ACC112 (cell line): ENCODE results near the gene PIGU.
"Not testable (repeated sequence)": the region's sequence is repeated elsewhere in the genome, so short reads cannot be mapped to it uniquely, and the experiment has no call there.

ENCODE experiments used
- H2AFZ ChIP-seq: fragments of 200-600 bp; sonication (generic); one replicate; pipeline ENCODE4 v1.6.0; 2017; ENCODE audit warnings: antibody characterized with exemption, low read length; ENCODE audit not compliant: unreplicated experiment
- H3K27ac ChIP-seq: fragments of 200-600 bp; sonication (generic); 2 replicates; pipeline ENCODE4 v1.5.1; 2014; ENCODE audit warnings: low read depth, mild to moderate bottlenecking, antibody characterized with exemption, low read length, moderate library complexity
- H3K27me3 ChIP-seq: fragments of 200-600 bp; sonication (generic); 2 replicates; pipeline ENCODE4 v1.6.1; 2014; ENCODE audit warnings: mild to moderate bottlenecking, antibody characterized with exemption, low read length, moderate library complexity, mixed read lengths; ENCODE audit not compliant: insufficient read depth
- H3K36me3 ChIP-seq: fragments of 200-600 bp; sonication (generic); 2 replicates; pipeline ENCODE4 v1.6.1; 2016; ENCODE audit warnings: mild to moderate bottlenecking, antibody characterized with exemption, low read length, moderate library complexity, mixed read lengths; ENCODE audit not compliant: insufficient read depth
- H3K4me1 ChIP-seq: fragments of 200-600 bp; sonication (generic); one replicate; pipeline ENCODE4 v1.6.1; 2016; ENCODE audit warnings: low read length, mixed read lengths; ENCODE audit not compliant: insufficient read depth, unreplicated experiment, control insufficient read depth
- H3K4me3 ChIP-seq: fragments of 200-600 bp; sonication (generic); 2 replicates; pipeline ENCODE4 v1.5.1; 2014; ENCODE audit warnings: mild to moderate bottlenecking, low read depth, low read length
- H3K79me2 ChIP-seq: fragments of 200-600 bp; sonication (generic); one replicate; pipeline ENCODE4 v1.6.0; 2016; ENCODE audit warnings: low read length; ENCODE audit not compliant: control insufficient read depth, unreplicated experiment, insufficient read depth

PIGU gene

DNA sequence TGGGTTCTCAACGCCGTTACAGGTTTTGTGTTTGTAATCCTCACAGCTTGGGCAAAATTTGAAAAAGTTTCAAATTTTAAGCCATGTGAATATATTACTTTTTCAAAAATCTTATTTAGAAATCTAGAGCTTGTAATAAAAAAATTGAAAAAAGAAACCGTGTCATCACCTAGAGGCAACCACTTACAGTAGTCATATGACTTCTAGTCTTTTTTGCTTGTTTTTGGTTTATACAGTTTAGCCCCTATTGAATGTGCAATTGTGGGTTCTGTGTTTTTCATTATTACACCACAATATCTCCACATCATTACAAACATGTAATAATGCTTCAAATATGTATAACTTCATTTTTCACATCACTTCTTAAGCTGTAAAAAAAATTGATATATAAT lies 159.8 kb downstream of the PIGU start:
- Histone ChIP-seq H3K36me3 (0 out of 2 replicates have a peak, but pooled peaks cover under 1% of the 10 kb centered on the region), H2AFZ (peak overlapping the region; percentile 8), H3K27ac (peak overlapping the region; percentile 83), H3K79me2 (peaks cover 38% of the 10 kb centered on the region), H3K27me3 (no peaks in the 10 kb centered on the region), H3K4me3 (peak overlapping the region; percentile 78), H3K4me1 (peaks cover 7% of the 10 kb centered on the region)

DNA sequence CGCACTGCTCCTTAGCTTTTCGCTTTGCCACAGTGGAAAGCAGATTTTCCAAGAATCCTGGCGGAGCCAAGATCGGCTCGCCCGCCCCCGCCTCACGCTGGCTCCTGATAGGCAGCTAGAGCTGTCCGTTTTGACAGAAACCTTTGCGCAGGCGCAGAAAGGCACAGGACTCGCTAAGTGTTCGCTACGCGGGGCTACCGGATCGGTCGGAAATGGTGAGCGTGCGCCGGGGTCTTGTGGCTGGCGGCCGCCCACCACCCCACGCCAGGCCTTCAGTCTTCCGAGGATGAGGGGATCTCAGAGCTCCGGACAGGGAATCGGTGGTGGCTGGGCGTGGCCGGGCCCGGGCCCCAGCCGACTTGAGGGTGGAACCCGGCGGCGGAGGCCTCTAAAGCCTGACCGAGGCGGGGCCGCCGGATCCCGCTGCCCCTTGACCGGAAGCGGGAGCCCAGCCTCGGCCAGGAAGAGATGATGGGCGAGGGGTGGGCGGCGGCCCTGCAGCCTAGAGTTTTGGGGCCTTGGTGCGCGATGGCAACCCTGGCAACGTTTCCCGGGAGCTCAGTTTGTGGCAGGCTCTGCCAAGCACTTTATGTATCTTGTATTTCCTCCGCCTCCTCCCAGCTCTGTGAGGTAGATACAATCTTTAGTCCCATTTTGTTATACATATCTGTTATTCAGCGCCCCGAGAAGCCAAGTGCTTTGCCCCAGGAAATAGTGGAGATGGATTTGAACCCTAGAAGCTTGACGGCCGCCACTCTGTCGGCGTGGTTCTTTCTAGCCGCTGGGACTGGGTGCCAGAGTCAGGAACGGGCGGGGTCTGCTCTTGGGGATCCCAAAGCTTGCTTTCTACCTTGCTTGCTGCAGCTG lies 160.4 kb downstream of the PIGU start, which contains the start of gene DYNLRB1:
Gene DYNLRB1 (plus strand): TSS at position 176 of the 867 bp plus-strand sequence. CDS start 37 bp downstream, at position 213.
- Histone ChIP-seq H3K79me2 (peaks cover 32% of the 10 kb centered on the region), H3K4me1 (peaks cover 7% of the 10 kb centered on the region), H3K4me3 (peak within 1 kb of the TSS; percentile 78), H2AFZ (peak within 1 kb of the TSS; percentile 24), H3K27me3 (no peaks in the 10 kb centered on the region), H3K36me3 (0 out of 2 replicates have a peak, but pooled peaks cover 3% of the 10 kb centered on the region), H3K27ac (peak within 1 kb of the TSS; percentile 83)

DNA sequence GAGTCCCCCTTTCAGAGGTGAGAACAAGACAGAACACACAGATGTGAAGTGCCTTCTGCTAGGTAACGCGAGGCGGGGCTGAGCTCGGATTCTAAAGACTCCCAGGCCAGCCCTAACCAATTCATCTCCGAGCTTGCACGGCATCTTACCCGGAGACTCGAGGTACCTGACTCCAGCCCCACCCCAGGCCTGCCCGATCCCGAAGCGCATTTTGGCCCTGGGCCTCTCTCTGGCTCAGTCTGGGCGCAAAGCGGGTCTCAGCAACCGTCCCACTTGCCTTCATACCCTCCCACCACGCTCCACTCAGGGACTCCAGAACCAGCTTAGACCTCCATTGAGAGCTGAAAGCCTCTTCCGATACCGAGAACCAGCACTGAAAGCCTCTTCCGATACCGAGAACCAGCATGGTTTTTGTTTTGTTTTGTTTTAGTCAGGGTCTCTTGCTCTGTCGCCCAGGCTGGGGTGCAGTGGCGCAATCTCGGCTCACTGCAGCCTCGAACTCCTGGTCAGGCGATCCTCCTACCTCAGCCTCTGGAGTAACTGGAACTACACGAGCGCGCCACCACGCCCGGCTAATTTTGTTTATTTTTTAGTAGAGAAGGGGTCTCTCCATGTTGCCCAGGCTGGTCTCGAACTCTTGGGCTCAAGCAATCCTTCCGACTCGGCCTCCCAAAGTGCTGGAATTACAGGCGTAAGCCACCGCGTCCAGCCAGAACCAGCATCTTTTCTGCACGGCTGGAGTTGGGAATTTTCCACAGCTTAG lies 161.2 kb downstream of the PIGU start:
- Histone ChIP-seq H3K79me2 (peaks cover 27% of the 10 kb centered on the region), H3K36me3 (0 out of 2 replicates have a peak, but pooled peaks cover 3% of the 10 kb centered on the region), H2AFZ (peak overlapping the region; percentile 24), H3K27ac (peak overlapping the region; percentile 83), H3K4me1 (peaks cover 7% of the 10 kb centered on the region), H3K27me3 (no peaks in the 10 kb centered on the region), H3K4me3 (peak overlapping the region; percentile 78)

DNA sequence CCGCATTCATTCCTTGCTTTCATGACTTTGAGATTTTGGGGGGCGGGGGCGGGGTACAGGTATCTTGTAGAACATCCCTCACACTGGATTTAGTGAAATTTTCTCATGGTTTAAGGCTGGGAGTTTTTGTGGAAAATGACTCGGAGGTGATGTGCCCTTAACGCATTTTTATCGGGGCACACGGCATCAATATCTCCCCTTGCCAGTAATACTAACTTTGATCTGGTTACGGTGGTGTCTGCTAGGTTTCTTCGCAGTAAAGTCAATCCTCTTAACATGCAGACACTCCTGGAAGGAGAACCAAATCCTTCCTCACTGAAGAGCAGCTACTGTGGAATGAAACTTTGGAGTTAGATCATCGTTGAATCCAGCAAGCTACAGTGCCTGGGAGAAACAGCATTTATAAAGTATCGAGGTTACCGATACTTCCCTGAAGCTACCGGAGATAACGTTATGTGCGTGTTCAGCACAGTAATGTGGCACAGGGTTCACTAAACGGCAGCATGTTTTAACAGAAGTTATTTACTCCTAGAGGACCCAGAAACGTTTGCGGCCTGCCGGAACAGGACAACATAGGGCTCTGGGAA lies 161.9 kb downstream of the PIGU start:
- Histone ChIP-seq H2AFZ (peak overlapping the region; percentile 0), H3K27ac (peak overlapping the region; percentile 83; the same call in 1 of the 2 replicates)

DNA sequence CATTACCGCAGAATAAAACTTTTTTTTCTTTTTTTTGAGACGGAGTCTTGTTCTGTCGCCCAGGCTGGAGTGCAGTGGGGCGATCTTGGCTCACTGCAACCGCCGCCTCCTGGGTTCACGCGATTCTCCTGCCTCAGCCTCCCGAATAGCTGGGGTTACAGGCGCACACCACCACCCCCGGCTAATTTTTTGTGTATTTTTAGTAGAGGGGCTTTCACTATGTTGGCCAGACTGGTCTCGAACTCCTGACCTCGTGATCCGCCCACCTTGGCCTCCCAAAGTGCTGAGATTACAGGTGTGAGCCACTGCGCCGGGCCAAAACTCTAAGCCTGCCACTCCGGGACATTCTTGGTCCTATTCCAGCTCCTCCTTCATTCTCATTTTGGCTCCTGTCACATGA lies 162.9 kb downstream of the PIGU start:
- not testable (repeated sequence) for H3K36me3 ChIP-seq, H3K27ac ChIP-seq, H3K4me3 ChIP-seq, H3K4me1 ChIP-seq, H3K27me3 ChIP-seq, H2AFZ ChIP-seq
- peaks cover 19% of the 10 kb centered on the region for H3K79me2 ChIP-seq

More for the DNA sequence above, 161.9 kb downstream of the PIGU start:
- Histone ChIP-seq H3K27me3 (no peaks in the 10 kb centered on the region), H3K4me3 (peak overlapping the region; percentile 78), H3K4me1 (peaks cover 7% of the 10 kb centered on the region), H3K36me3 (0 out of 2 replicates have a peak, but pooled peaks cover 3% of the 10 kb centered on the region), H3K79me2 (peaks cover 24% of the 10 kb centered on the region)

DNA sequence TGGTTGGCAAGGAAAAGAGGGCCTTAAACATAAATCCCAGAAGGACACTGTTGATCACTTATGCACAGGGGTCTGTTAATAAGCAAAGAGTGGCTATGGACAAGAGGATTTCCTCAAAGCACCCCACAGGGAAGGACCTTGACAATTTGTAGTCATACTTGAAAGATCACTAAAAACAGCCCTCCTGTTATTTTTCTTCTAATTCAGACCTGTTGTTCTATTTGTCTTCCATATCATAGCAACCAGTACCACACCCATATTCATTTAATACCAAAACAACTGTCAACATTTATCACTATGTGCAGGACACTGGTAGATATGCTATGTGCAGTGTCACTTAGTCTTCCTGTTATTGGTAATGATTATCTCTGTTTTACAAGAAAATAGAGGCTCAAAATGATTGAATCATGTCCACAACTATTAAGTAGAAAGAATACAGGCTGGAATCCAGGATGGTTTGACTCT lies 163.9 kb downstream of the PIGU start:
- Histone ChIP-seq H3K4me1 (peaks cover 7% of the 10 kb centered on the region), H3K79me2 (peaks cover 8% of the 10 kb centered on the region), H3K4me3 (no peak overlapping the region), H3K27ac (peak overlapping the region; percentile 65), H2AFZ (no peak overlapping the region), H3K27me3 (no peaks in the 10 kb centered on the region), H3K36me3 (peaks cover 7% of the 10 kb centered on the region)

DNA sequence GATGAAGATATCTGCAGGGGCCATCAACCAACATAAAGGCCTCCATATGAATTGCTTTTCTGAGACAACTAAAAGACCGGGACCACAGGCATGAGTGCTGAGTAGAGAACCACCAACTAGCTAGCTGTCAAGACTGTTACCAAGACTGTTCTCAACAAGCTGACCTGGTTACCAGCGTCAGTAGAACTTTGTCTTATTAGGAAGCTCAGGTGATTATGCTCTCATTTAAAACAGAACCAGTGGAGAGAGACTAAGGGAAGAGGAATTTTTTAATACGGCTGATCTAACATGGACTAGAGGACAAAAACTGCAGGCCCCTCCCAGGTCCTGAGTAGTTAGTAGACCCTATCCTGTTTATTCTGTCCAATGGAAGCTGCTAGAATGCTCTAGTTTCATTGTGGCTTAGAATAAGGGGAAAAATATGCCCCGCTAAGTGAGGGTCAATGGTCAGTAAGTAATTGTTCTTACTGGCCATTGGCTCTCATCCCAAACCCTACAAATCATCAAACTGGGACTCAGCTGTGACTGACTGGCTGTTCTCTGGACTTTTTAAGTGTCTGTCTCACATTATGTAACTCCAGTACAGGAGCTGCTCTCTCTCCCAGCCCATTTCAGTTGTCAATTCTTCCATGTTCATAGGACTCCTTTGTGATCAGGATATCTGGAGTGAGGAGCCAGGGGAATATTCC lies 164.5 kb downstream of the PIGU start:
- Histone ChIP-seq H3K4me1 (peaks cover 7% of the 10 kb centered on the region), H3K27ac (peak overlapping the region; percentile 65)

DNA sequence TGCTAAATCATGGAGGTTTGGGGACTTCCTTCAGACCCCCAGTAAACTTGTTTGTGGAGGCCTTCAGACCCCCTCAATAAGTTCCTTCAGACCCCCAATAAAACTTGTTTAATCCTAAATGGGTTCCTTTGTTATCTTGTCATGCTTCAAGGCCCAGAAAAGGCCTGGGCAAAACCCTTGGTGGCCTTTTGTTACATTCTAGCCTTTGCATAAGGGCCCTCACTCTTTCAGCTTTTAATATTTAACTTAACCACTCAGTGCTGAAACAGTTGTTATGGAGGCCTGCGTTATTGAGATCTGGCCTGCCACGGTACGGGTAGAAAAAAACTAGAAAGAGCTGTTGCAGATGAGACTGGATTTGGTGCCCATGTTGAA lies 165.0 kb downstream of the PIGU start:
- Histone ChIP-seq H3K36me3 (peaks cover 12% of the 10 kb centered on the region), H3K79me2 (no peaks in the 10 kb centered on the region), H3K27me3 (no peaks in the 10 kb centered on the region), H3K4me3 (no peak overlapping the region), H3K27ac (no peak overlapping the region), H3K4me1 (peaks cover 7% of the 10 kb centered on the region), H2AFZ (no peak overlapping the region)

More for the DNA sequence above, 164.5 kb downstream of the PIGU start:
- peaks cover 3% of the 10 kb centered on the region for H3K79me2 ChIP-seq
- no peaks in the 10 kb centered on the region for H3K27me3 ChIP-seq
- H2AFZ ChIP-seq, result no peak overlapping the region
- H3K36me3 ChIP-seq, result peaks cover 11% of the 10 kb centered on the region
- no peak overlapping the region for H3K4me3 ChIP-seq

DNA sequence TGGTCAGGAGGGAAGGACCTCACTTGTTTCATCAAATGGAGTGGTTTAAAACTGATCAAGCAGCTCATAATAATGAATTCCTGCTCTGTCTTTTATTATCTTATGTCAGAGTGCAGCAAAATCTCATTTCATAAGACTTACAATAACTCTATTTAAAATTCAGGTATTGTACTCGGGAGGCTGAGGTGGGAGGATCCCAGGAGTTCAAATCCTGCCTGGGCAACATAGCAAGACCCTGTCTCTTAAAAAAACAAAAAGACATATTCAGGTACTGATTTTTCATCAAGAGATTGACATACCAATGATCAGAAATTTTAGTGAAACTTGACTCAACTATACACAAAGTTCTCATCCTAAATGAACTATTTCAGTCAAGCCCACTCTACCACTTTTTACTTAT lies 166.3 kb downstream of the PIGU start:
- Histone ChIP-seq H2AFZ (no peak overlapping the region), H3K27me3 (no peaks in the 10 kb centered on the region), H3K27ac (no peak overlapping the region), H3K79me2 (no peaks in the 10 kb centered on the region), H3K4me3 (no peak overlapping the region), H3K36me3 (peaks cover 23% of the 10 kb centered on the region), H3K4me1 (peaks cover 7% of the 10 kb centered on the region)
